HG03045 (cell line): ENCODE measurements around the gene UBE2E2.

Experiments
- ATAC-seq: cut with Tn5 transposase; IDR thresholded peaks from one replicate; pipeline ENCODE4 v1.9.1; 2021; ENCODE audit warnings: mild to moderate bottlenecking, moderate library complexity; ENCODE audit not compliant: unreplicated experiment

UBE2E2 gene

GRCh38 chr3:23239211-23240068 is 36.3 kb downstream of the UBE2E2 start:
- no peak for ATAC-seq

GRCh38 chr3:23240171-23240785 is 37.2 kb downstream of the UBE2E2 start:
- ATAC-seq = no peak

GRCh38 chr3:23241256-23241655 is 38.1 kb downstream of the UBE2E2 start:
- ATAC-seq = no peak

- no peak for ATAC-seq
Measured at GRCh38 chr3:23242106-23242505, 39.0 kb downstream of the UBE2E2 start.

GRCh38 chr3:23244324-23245041 is 41.4 kb downstream of the UBE2E2 start:
- no peak for ATAC-seq

GRCh38 chr3:23246651-23247050 is 43.5 kb downstream of the UBE2E2 start:
- ATAC-seq = no peak

GRCh38 chr3:23248594-23249131 is 45.5 kb downstream of the UBE2E2 start:
- no peak for ATAC-seq

- ATAC-seq = no peak
Measured at GRCh38 chr3:23249961-23250360, 46.8 kb downstream of the UBE2E2 start.

- ATAC-seq = no peak
Measured at GRCh38 chr3:23252122-23252521, 49.0 kb downstream of the UBE2E2 start.

GRCh38 chr3:23253214-23253613 is 50.1 kb downstream of the UBE2E2 start:
- peak; percentile 67 for ATAC-seq

GRCh38 chr3:23254282-23254681 is 51.2 kb downstream of the UBE2E2 start:
- ATAC-seq = no peak

GRCh38 chr3:23254835-23255234 is 51.7 kb downstream of the UBE2E2 start:
- ATAC-seq = no peak

- no peak for ATAC-seq
Measured at GRCh38 chr3:23256741-23257435, 53.8 kb downstream of the UBE2E2 start.

GRCh38 chr3:23258110-23258509 is 55.0 kb downstream of the UBE2E2 start:
- no peak for ATAC-seq

- ATAC-seq = no peak
Measured at GRCh38 chr3:23259515-23259914, 56.4 kb downstream of the UBE2E2 start.

- ATAC-seq = no peak
Measured at GRCh38 chr3:23262766-23263165, 59.6 kb downstream of the UBE2E2 start.

- no peak for ATAC-seq
Measured at GRCh38 chr3:23263796-23264195, 60.7 kb downstream of the UBE2E2 start.

- no peak for ATAC-seq
Measured at GRCh38 chr3:23264413-23264812, 61.3 kb downstream of the UBE2E2 start.

GRCh38 chr3:23270423-23270822 is 67.3 kb downstream of the UBE2E2 start:
- no peak for ATAC-seq

GRCh38 chr3:23271876-23272741 is 69.0 kb downstream of the UBE2E2 start:
- ATAC-seq = no peak
